GM19238 (cell line): Measurements from ENCODE around the gene AKAP13.

ENCODE experiments used
- DNase-seq: peaks from one replicate; pipeline ENCODE4 v3.0.0; 2011; ENCODE audit warnings: low spot score; ENCODE audit not compliant: insufficient read length

AKAP13 gene

DNA sequence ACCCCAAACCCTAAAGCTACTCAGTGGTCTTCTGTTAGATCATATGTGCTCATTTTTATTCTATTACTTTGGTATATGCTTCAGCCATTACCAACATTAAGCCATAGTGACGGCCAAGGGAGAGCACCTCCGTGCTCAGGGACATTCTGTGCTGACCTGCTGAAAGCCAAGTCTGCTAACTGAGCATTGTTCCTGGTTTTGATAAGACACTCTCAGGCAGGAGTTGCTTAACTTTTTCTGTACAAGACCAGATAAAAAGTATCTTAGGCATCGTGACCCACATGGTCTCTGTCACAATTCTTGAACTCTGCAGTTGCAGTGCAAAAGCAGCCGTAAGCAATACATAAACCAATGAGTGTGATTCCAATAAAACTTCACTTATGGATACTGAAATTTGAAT lies 313.7 kb downstream of the AKAP13 start:
- DNase-seq: no peak

DNA sequence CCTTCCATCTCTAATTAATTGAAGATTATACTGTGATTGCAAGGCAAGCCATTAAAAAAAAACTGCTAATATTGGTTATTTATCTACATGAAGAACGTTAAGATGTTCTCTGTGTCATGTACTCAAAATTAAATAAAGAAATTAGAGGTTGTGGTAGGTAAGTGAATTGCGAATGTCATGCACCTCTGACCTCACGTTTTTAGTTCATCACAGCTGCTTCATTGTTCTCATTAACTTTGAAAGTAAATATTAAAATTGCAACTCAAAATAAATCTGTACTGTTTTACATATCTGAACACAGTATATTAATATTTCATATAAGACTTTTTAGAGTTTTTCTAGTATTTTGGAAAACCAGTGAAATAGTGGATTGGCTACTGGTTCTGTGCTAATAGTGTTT lies 320.4 kb downstream of the AKAP13 start:
- no peak for DNase-seq

DNA sequence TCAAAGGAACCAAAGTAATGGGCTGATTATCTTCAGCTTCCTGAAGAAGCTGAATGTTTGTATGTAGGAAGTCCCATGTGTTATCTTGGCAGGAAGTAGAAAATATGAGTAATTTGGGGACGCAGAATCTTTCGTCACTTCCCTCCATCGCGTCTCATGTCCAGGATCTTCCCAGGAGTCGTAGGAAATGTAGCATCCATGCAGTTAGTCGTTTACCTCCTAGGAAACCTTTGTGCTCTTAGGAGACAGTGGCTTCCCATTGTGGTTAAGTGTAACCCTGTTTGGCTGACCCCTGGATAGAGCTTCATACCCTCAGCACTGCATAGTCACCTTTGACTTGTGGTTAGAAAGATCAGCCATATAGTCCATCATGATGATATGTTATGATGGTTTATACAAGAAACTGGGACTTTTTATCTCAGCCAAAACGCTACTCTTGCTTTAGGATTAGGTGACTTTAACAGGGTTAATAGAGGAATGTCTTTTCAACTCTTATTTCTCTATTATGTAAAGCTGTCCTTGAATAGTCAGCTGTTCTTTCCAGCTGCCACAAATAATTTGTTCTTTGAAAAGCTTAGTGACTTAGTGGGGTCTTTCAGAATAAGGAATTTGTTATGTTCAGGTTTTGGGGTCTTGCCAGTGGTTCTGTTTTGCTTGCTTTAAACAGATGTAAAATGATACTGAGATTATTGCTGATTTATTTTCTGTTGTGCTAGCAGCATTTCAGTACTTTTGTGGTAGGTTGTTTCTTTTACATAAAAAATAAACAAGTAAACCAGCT lies 322.1 kb downstream of the AKAP13 start:
- no peak for DNase-seq

DNA sequence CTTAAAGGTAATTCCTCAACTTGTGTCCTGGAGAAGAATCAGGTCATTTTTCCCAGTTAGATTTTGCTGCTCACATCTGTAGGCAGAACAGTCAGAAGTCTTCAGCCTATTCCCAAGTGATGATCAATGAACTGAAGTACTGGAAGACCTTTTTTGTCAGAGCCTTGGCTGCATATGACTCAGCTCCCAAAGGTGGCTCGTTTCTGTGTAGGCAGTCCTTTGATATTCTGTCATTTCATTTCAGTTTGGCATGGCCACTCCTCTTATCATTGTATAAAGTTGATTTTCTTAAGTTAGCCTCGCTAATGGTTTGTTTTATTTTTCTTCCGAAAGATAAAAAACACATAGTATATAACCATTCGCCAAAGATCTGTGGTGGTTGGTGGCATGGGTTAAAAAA lies 323.7 kb downstream of the AKAP13 start:
- DNase-seq: no peak

DNA sequence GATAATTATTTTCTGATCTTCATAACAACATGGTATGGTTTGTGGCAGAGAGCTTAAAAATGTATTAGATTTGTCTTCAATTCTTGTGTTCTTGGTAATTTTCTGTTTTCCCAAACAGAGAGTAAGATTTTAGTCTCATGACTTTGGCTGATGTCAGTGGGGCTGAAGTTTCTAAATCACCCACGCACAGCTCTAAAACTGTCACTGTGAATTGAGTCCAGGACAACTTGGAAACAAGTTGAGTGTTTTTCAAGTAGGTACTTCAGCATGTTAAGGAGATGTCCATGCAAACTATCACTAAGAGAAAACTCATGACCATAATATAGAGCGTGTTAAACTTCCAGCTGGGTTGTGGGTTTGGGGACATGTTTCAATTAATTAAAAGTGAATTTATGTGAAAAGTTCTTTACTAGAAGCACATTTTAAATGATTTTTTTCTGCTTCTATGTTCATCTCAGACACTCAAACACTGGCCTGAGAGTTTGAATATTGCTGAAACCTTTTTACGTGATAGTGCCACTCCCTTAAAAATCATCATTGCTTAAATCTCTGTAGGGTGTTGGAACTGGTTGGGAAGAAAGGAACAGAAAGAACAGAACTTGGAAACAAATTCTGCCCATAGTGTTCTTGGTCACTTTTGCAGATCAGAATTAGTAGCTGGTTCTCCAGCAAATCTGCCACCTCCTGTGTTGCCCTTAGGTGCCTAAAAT lies 324.5 kb downstream of the AKAP13 start:
- no peak for DNase-seq

DNA sequence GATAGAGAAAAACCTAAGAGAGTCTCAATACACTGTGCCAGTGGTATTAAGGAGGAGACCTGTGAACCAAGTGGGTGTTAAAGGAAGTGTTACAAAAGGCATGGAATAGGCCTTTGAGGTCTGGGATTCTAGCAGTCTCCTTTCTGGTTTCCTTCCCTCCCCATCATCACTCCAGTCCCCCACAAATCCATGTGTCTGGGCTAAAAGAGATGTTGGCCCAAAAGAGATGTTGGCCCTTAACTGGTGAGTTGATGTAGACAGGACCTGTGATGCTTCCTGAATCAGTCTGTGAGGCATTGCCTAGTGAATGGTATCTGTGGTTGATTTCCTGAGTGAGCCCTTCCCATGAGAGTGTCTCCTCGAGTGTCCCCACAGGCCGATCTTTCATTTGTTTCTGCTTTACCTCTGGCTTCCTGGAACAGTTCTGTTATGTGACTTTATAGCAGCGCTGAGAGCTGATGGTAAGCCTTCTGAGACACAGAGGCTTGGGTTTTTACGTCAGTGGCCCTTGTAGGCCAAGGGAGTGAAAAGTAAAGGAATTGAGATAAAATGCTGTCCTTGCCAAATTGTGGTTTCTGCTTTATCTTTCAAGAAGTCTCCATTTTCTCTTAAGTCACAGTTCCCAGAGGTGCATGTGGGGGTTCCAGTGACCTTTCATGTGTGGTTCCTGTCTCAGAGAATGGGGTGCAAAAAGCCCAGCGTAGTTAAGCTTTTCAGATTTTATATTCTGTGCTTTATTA lies 326.5 kb downstream of the AKAP13 start:
- DNase-seq: no peak

DNA sequence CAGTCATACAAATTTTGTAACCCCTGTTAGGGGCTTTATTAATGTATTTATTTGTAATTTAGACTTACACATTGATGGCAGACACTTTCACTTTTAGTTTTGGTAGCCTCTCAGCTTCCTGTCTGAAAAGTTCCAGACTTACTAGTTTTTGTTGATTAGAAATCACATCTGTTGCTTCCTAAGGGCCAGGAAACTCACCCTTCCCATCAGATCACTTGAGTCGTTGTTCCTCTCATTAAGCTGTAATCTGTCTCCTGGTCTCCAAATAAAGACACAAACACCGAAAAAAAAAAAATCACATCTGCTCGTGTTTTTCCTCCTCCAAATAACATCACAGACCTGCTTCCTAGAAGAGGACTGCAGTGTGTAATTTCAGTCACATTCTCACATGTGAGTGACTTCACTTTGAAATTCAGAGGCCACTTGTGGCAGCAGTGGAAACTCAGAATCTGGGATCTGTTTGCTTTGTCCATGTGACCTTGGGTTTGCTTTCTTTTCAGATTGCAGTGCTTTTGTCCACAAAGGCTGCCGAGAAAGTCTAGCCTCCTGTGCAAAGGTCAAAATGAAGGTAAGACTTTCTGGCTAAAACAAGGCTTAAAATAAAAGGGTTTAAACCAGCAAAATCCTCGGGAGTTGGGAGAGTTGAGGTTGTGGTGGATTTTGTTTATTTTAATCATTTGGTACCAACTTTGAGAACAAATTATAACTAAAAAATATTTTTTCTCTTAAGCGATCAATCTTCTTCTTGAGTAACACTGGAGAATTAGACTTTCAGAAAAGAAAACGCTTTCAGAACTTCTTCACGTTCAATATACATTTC lies 327.3 kb downstream of the AKAP13 start:
- DNase-seq: no peak

DNA sequence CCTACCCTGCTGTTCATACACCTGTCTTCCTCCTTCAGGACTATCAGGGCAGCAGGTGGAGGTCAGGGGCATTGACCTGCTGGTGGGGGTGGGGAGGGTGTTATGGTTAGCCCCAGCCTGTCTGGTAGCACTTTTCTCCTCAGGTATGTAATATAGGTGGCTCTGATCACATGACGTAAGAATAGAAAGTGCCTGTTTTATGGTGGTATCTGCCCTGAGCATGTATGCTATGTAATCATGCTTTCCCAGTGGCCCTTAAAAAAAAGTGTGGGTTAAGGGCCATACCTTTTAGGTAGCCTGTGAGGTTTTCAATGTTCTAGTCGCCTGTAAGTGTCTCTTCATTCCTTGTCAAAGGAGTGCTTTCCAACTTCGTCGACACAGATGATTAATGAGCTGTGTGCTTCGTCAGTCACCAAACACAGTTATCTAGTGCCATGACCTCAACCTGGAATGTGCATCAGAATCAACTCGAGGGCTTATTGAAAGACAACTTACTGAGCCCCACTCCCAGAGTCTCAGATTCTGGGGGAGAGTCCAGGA lies 328.1 kb downstream of the AKAP13 start:
- DNase-seq: no peak

DNA sequence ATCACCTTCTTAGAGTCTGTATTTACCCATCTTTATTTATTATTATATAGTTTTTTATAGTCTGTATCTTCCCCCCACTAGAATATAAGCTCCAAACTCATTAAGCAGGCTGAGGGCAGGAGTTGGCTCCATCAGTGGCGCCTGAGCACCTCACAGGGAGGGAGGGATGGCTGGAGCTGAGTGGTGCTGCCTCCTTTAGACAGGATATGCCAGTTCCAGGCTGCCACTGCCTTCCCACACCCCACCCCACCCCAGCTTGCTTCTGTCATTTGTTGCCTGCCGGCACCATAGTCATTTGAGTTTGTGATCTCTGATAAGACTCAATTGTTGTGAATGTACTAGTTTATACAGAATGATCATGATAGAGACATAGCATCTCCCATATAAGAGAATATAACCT lies 328.8 kb downstream of the AKAP13 start:
- DNase-seq: no peak

DNA sequence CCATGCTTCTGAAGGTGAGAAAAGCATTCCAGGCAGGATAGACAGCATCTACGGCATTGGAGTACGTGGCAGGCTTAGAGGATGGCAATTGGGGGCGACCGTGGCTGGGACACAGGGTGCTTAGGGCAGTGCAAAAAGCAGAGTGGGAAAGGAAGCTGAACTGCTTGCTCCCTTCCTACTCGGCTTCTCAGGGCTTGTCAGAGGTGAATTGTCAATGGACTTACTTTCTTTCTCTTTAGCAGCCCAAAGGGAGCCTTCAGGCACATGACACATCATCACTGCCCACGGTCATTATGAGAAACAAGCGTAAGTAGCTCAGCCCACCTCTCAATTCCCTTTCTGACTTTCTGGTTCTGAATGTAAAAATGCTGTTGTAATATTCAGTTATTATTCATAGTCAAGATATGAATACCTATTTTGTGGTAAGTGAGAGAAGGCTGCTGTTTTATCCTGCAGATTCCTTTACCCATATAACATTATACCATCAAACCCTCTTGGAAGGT lies 330.0 kb downstream of the AKAP13 start:
- DNase-seq: no peak

DNA sequence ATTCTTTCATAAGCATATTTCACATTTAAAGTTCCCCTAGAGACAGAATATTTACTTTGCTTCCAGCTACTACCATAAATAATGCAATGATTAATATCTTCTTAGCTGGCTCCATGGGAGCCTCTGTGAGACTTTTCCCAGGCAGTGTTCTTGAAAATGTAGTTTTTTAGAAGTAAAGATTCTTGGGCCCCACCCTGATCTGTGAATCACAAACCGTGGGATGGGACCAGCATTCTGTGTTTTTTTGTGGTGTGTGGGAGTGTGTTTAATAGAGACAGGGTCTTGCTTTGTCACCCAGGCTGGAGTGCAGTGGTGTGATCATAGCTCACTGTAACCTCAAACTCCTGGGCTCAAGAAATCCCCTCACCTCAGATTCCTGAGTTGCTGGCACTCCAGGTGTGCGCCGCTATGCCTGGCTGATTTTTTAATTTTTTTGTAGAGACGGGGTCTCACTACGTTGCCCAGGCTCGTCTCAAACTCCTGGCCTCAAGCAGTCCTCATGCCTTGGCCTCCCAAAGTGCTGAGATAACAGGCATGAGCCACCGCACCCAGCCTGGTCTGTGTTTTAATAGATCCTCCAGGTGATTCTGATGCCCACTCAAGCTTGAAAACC lies 331.3 kb downstream of the AKAP13 start:
- DNase-seq: no peak

DNA sequence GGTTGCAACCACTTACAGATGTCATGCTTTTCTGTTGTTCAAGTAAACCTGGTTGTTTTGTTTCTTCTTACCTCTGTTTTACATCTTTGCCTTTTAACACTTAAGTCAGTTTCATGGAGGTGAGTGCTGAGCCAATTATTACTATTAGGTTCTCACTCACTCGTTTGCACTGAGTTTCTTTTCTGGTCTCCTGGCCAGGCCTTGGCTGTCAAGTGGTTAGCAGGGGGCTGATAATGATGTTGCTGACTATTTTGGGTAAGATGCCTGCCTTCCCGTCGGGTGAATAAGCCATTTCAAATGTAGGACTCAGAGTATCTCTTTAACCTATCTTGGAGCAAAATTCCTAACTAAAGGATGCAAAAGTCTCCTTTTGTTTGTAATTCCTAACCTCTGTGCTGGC lies 335.9 kb downstream of the AKAP13 start:
- no peak for DNase-seq

DNA sequence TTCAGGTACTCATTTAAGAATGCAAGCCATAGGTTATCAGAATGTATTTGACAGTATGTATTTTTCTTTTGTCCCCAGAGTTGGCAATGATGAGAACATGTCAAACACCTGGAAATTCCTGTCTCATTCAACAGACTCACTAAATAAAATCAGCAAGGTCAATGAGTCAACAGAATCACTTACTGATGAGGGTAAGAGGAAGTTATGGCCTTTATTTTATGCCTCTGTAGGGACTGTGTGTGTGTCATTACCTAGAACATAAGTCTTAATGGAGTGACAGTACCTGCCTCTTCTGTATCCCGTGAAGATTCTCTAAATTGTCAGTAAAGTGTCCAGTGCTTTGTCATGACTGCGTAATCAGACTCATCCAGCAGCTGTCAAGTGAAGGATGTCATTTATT lies 336.8 kb downstream of the AKAP13 start:
- no peak for DNase-seq

DNA sequence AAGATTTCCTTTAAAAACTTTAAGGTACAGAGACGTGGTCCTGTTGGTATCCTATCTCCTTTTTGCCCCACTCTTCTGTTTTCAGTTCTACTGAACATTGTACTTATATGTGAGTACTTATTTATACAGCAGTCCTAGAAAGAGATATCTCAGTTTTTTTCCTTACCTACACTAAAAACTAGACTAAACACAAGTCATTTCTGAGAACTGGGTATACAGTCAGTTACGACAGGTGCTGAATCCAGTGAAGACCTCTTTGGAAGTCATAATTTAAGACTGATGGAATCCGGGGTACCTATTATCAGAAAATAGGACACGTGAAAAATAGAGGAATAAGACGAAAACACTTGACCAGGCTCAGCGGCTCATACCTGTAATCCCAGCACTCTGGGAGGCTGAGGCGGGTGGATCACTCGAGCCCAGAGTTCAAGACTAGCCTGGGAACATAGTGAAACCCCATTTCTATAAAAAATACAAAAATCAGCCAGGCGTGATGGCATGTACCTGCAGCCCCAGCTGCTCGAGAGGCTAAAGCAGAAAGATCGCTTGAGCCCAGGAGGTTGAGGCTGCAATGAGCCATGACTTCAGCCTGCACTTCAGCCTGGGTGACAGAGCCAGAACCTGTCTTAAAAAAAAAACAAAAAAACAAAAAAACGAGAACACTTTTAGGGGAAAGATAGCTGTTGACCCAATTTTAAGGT lies 338.0 kb downstream of the AKAP13 start:
- DNase-seq: no peak

DNA sequence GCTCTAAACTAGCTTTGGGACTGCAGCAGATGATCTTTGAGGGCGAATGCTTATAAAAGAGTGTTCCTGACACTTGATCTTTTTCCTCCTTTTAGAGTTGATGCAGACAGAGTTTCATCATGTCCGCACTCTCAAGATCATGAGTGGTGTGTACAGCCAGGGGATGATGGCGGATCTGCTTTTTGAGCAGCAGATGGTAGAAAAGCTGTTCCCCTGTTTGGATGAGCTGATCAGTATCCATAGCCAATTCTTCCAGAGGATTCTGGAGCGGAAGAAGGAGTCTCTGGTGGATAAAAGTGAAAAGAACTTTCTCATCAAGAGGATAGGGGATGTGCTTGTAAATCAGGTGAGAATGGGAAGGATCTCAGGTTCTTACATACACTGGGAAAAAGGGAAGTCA lies 338.6 kb downstream of the AKAP13 start:
- DNase-seq: no peak

DNA sequence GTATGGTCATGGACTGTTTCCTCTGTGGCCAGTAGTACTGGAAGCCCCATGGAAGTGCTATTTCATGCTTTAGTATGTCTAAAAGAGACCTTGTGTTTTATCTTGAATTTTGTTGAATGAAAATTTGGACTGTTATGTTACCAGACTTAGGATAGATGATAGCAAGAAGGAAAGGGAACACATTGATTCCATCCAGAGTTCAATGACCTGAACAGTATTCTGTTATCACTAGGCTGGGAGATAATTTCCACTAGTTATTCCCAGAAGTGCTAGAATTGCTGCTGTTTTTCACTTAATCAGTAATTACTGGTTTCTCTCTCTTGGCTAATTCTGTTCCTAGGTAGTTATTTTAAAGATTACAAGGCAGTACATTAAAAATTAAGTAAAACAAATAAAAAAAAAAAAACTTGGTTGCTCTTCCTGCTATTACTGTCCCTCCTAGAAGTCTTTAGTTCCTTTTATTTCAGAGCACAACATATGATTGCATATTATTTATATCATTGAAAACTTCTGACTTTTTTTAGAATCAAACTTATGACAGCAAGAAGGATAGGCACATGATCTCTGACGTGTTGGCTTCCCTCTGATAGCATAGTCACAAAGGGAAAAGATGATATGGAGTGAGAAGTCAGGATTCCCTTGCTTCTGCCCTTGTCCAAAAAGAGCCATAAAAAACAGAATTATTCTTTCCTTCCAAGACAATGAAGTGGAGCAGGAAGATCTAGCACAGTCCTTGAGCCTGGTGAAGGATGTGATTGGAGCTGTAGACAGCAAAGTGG lies 342.2 kb downstream of the AKAP13 start:
- DNase-seq: no peak

DNA sequence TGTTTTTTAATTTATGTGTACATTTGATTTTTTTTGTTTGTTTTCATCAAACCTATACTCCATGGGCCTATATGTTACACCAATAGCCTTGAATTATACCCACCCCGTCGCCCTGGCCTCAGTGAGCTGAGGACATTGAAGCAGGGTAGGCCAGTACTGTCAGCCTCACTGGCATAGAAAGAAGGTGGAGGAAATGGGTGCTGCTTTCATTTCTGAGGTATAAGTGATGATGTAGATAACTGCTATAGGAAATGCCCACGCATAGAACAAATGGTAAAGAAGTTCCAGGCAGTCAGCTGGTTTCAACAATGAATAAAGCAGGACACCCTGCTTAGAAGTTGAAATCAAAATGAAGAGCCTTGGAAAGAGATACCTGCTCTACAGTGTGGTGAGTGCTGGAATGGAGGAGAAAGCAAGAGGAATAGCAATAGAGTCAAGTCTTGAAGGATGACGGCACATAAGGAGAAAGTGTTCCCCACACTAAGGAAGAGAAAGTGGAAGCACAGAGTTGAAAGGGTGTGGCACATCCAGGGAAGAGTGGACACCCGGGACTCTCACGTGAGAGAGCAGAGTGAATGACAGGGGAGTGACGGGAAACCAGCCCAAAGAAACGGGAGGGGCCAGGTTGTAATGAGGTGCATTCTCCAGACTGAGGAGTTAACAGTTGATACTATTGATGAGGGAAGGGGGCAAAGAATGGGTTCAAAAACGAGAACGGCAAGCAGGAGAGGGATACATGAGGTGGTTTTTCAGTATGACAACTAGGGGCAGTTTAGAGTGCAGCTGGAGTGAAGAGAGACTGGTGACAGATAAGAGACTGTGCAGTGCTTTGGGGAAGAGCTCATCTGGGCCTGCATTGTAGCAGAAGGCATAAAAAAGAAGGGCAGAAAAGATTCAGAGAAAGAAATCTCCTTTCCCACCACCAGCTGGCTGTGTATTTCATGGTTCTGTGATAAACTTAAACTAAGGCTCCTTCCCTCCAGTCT lies 343.9 kb downstream of the AKAP13 start:
- DNase-seq: no peak

DNA sequence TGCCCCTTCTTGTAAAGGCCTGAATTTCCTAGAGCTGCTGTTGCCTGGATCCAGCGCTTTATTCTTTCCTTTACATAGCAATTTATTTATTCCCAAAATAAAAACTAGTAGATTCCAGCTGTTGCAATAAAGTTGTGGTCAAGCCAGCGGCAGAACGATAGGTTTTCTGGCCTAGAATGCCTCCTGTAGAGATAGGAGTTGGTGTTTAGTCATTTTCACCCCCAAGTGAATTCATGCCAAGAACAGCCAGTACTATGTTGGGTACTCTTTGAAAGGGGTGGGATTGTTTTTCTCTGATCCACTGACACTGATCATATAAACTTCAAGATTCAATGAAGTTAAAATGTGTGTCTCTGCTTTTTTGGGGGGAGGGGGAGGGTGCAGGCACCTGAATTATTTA lies 344.6 kb downstream of the AKAP13 start:
- DNase-seq: no peak
